ENCODE data around the gene ARHGAP24.
"Not testable (repeated sequence)": the region's sequence is repeated elsewhere in the genome, so short reads cannot be mapped to it uniquely, and the experiment has no call there.

ARHGAP24 gene

GRCh38 chr4:85913931-85914694, 439.2 kb downstream of the ARHGAP24 start:
- WGBS (ENCODE audit: extremely low coverage, insufficient coverage, insufficient read length): no CpG with 5 or more reads among the region's 5 CpGs
- Histone ChIP-seq H3K4me1 (ENCODE audit: control insufficient read depth in 1 of 2, insufficient read depth in 2 of 2, low read length in 2 of 2) (no peaks in the 10 kb centered on the region), H3K27ac (ENCODE audit: low read depth, low read length) (no peak overlapping the region), H2AK5ac (ENCODE audit: low read length) (no peak overlapping the region), H3K18ac (ENCODE audit: low read length) (no peak overlapping the region), H3K4ac (ENCODE audit: low read depth, low read length) (no peak overlapping the region), H3K14ac (ENCODE audit: low read length) (no peak overlapping the region), H4K91ac (ENCODE audit: low read depth, low read length) (no peak overlapping the region), H2BK120ac (ENCODE audit: insufficient read depth, low read length, poor library complexity) (no peak overlapping the region), H2BK12ac (ENCODE audit: low read length) (no peak overlapping the region), H2AFZ (ENCODE audit: insufficient read depth, low read length, poor library complexity) (no peak overlapping the region), H3K27me3 (ENCODE audit: insufficient read depth, low read length) (no peaks in the 10 kb centered on the region), H3K79me1 (ENCODE audit: low read length) (no peaks in the 10 kb centered on the region), H4K8ac (ENCODE audit: low read depth, low read length) (no peak overlapping the region), H3K4me3 (ENCODE audit: low read depth, low read length) (no peak overlapping the region), H3K9me3 (ENCODE audit: insufficient read depth, low read depth, low read length) (no peaks in the 10 kb centered on the region), H3K9ac (ENCODE audit: low read length) (no peak overlapping the region), H3K4me2 (ENCODE audit: low read length) (no peak overlapping the region), H3K36me3 (ENCODE audit: control insufficient read depth in 1 of 2, insufficient read depth in 2 of 2, low read length in 2 of 2) (no peaks in the 10 kb centered on the region), H2BK5ac (ENCODE audit: low read depth, low read length, poor library complexity) (no peak overlapping the region), H3K23ac (ENCODE audit: low read length) (no peak overlapping the region), H3K79me2 (ENCODE audit: control insufficient read depth, insufficient read depth, low read length, poor library complexity) (no peaks in the 10 kb centered on the region), H4K12ac (ENCODE audit: low read depth, low read length) (no peak overlapping the region)
- no peak for DNase-seq

GRCh38 chr4:85915570-85915969, 440.6 kb downstream of the ARHGAP24 start:
- H3K9me3 ChIP-seq (ENCODE audit: insufficient read depth, low read depth, low read length); H3K79me2 ChIP-seq (ENCODE audit: control insufficient read depth, insufficient read depth, low read length, poor library complexity); H3K36me3 ChIP-seq (ENCODE audit: control insufficient read depth in 1 of 2, insufficient read depth in 2 of 2, low read length in 2 of 2); H2AK5ac ChIP-seq (ENCODE audit: low read length); H3K4me3 ChIP-seq (ENCODE audit: low read depth, low read length); H2BK120ac ChIP-seq (ENCODE audit: insufficient read depth, low read length, poor library complexity); H3K4ac ChIP-seq (ENCODE audit: low read depth, low read length); H3K27ac ChIP-seq (ENCODE audit: low read depth, low read length); H4K12ac ChIP-seq (ENCODE audit: low read depth, low read length); H3K18ac ChIP-seq (ENCODE audit: low read length); H3K23ac ChIP-seq (ENCODE audit: low read length); H3K4me2 ChIP-seq (ENCODE audit: low read length); H4K8ac ChIP-seq (ENCODE audit: low read depth, low read length); H3K79me1 ChIP-seq (ENCODE audit: low read length); H3K27me3 ChIP-seq (ENCODE audit: insufficient read depth, low read length); H3K4me1 ChIP-seq (ENCODE audit: control insufficient read depth in 1 of 2, insufficient read depth in 2 of 2, low read length in 2 of 2); H2AFZ ChIP-seq (ENCODE audit: insufficient read depth, low read length, poor library complexity); DNase-seq; H2BK12ac ChIP-seq (ENCODE audit: low read length); H2BK5ac ChIP-seq (ENCODE audit: low read depth, low read length, poor library complexity); H4K91ac ChIP-seq (ENCODE audit: low read depth, low read length); H3K9ac ChIP-seq (ENCODE audit: low read length); H3K14ac ChIP-seq (ENCODE audit: low read length): not testable (repeated sequence)
- WGBS (ENCODE audit: extremely low coverage, insufficient coverage, insufficient read length): no CpG with 5 or more reads among the region's 6 CpGs

- Histone ChIP-seq H3K4me2 (ENCODE audit: low read length) (no peak overlapping the region), H3K4me3 (ENCODE audit: low read depth, low read length) (no peak overlapping the region), H3K4me1 (ENCODE audit: control insufficient read depth in 1 of 2, insufficient read depth in 2 of 2, low read length in 2 of 2) (no peaks in the 10 kb centered on the region), H3K36me3 (ENCODE audit: control insufficient read depth in 1 of 2, insufficient read depth in 2 of 2, low read length in 2 of 2) (no peaks in the 10 kb centered on the region), H3K18ac (ENCODE audit: low read length) (no peak overlapping the region), H3K23ac (ENCODE audit: low read length) (no peak overlapping the region), H3K4ac (ENCODE audit: low read depth, low read length) (no peak overlapping the region), H2AFZ (ENCODE audit: insufficient read depth, low read length, poor library complexity) (no peak overlapping the region), H3K9me3 (ENCODE audit: insufficient read depth, low read depth, low read length) (peaks cover 1% of the 10 kb centered on the region), H3K27ac (ENCODE audit: low read depth, low read length) (no peak overlapping the region), H3K79me1 (ENCODE audit: low read length) (no peaks in the 10 kb centered on the region), H3K9ac (ENCODE audit: low read length) (no peak overlapping the region), H3K14ac (ENCODE audit: low read length) (no peak overlapping the region), H2BK12ac (ENCODE audit: low read length) (no peak overlapping the region), H3K79me2 (ENCODE audit: control insufficient read depth, insufficient read depth, low read length, poor library complexity) (no peaks in the 10 kb centered on the region), H2BK5ac (ENCODE audit: low read depth, low read length, poor library complexity) (no peak overlapping the region), H4K91ac (ENCODE audit: low read depth, low read length) (no peak overlapping the region), H2AK5ac (ENCODE audit: low read length) (no peak overlapping the region), H4K12ac (ENCODE audit: low read depth, low read length) (no peak overlapping the region), H2BK120ac (ENCODE audit: insufficient read depth, low read length, poor library complexity) (no peak overlapping the region), H4K8ac (ENCODE audit: low read depth, low read length) (no peak overlapping the region), H3K27me3 (ENCODE audit: insufficient read depth, low read length) (no peaks in the 10 kb centered on the region)
- WGBS (ENCODE audit: extremely low coverage, insufficient coverage, insufficient read length): no CpG with 5 or more reads among the region's 6 CpGs
- DNase-seq: no peak
These were observed 444.4 kb downstream of the ARHGAP24 start for GRCh38 chr4:85919200-85919887.

GRCh38 chr4:85925071-85925470, 450.1 kb downstream of the ARHGAP24 start:
- no peak overlapping the region for H4K8ac ChIP-seq (ENCODE audit: low read depth, low read length)
- no peak overlapping the region for H3K4me3 ChIP-seq (ENCODE audit: low read depth, low read length)
- no peak overlapping the region for H2BK5ac ChIP-seq (ENCODE audit: low read depth, low read length, poor library complexity)
- WGBS (ENCODE audit: extremely low coverage, insufficient coverage, insufficient read length): no CpG with 5 or more reads among the region's 6 CpGs
- no peak overlapping the region for H3K18ac ChIP-seq (ENCODE audit: low read length)
- no peak overlapping the region for H4K91ac ChIP-seq (ENCODE audit: low read depth, low read length)
- H3K27ac ChIP-seq (ENCODE audit: low read depth, low read length): no peak overlapping the region
- H2BK120ac ChIP-seq (ENCODE audit: insufficient read depth, low read length, poor library complexity): no peak overlapping the region
- DNase-seq: no peak
- H3K14ac ChIP-seq (ENCODE audit: low read length): no peak overlapping the region
- H3K9me3 ChIP-seq (ENCODE audit: insufficient read depth, low read depth, low read length): peaks cover 1% of the 10 kb centered on the region
- no peaks in the 10 kb centered on the region for H3K79me2 ChIP-seq (ENCODE audit: control insufficient read depth, insufficient read depth, low read length, poor library complexity)
- H4K12ac ChIP-seq (ENCODE audit: low read depth, low read length): no peak overlapping the region
- H3K4ac ChIP-seq (ENCODE audit: low read depth, low read length): no peak overlapping the region
- H3K4me2 ChIP-seq (ENCODE audit: low read length): no peak overlapping the region
- no peaks in the 10 kb centered on the region for H3K27me3 ChIP-seq (ENCODE audit: insufficient read depth, low read length)
- H3K23ac ChIP-seq (ENCODE audit: low read length): no peak overlapping the region
- H3K9ac ChIP-seq (ENCODE audit: low read length): no peak overlapping the region
- H3K4me1 ChIP-seq (ENCODE audit: control insufficient read depth in 1 of 2, insufficient read depth in 2 of 2, low read length in 2 of 2): peaks cover 2 to 3% of the 10 kb centered on the region in 2 experiments
- no peak overlapping the region for H2BK12ac ChIP-seq (ENCODE audit: low read length)
- no peak overlapping the region for H2AFZ ChIP-seq (ENCODE audit: insufficient read depth, low read length, poor library complexity)
- H2AK5ac ChIP-seq (ENCODE audit: low read length): no peak overlapping the region
- H3K79me1 ChIP-seq (ENCODE audit: low read length): no peaks in the 10 kb centered on the region
- no peaks in the 10 kb centered on the region for H3K36me3 ChIP-seq (ENCODE audit: control insufficient read depth in 1 of 2, insufficient read depth in 2 of 2, low read length in 2 of 2)
